ENCODE measurements around the gene GAD2. TPM values are rescaled to one million over a fixed set of nuclear protein-coding genes. Genes with fewer than 3 reads are reported as not detected.
"Not testable (repeated sequence)": the region's sequence is repeated elsewhere in the genome, so short reads cannot be mapped to it uniquely, and the experiment has no call there.

GAD2 gene
- total RNA-seq, 2 donors from 2014 or later, result not detected

DNA sequence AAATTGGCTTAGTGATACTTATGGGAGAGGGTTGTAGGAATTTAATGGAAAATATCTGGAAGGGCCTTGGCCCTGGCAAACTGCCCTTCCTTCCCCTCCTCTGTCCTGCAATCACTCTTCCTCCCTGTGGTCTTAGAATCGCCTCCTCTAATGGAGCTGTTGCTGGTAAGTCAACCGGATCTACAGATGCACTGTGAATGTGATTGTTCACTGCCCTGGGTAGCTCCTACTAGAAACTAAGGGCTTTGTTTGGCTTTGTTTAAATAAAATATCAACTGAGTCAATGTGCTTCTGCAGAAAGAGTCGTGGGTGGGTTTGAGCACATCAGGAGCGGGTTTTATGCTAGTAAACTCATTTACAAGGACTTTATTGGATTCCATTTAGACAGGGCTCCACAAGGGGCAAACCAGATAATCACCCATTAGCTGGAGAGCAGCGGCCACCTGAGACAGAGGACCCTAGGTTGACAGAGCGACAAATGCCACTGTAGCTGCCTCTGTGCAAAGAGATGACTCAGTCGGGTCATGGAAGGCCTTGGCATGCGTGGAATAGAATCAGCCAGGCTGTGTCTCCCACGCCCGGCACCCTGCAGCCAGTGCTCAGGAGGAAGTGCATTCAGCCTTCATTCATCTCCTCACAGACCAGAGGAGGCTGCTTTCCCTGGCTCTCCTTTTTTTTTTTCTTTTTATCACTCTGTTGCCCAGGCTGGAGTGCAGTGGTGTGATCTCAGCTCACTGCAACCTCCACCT is 97.9 kb downstream of the GAD2 start:
- Mint-ChIP-seq H3K27ac (no peak overlapping the region), H3K9me3 (no peaks in the 10 kb centered on the region), H3K27me3 (peaks cover 17% of the 10 kb centered on the region), H3K36me3 (ENCODE audit: low read depth) (no peaks in the 10 kb centered on the region), H3K4me1 (no peaks in the 10 kb centered on the region), H3K4me3 (no peak overlapping the region)
- ATAC-seq (replicated peaks), result no peak

DNA sequence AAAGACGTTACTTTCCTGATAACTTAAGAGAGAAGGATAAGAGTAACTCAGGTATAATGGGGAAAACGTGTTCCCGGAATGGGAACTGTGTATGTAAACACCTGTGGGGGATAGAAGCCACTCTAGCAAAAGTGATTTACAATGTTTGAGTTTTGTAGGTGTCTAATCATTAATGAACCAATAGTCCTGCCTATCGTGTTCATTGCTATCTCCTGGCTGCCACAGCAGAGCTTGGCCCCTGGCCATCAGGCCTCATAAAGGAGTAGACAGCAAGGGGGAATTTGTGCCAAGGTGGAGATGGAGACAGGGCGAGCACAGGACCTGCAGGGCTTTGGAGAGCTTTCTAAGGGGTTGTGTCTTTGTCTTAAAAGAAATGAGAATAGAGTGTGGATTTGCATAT is 102.1 kb downstream of the GAD2 start:
- no peaks in the 10 kb centered on the region for H3K4me1 Mint-ChIP-seq
- no peak for ATAC-seq (replicated peaks)
- H3K9me3 Mint-ChIP-seq, result no peaks in the 10 kb centered on the region
- peaks cover 5% of the 10 kb centered on the region for H3K27me3 Mint-ChIP-seq
- H3K27ac Mint-ChIP-seq, result no peak overlapping the region
- H3K36me3 Mint-ChIP-seq (ENCODE audit: low read depth), result no peaks in the 10 kb centered on the region
- no peak overlapping the region for H3K4me3 Mint-ChIP-seq

DNA sequence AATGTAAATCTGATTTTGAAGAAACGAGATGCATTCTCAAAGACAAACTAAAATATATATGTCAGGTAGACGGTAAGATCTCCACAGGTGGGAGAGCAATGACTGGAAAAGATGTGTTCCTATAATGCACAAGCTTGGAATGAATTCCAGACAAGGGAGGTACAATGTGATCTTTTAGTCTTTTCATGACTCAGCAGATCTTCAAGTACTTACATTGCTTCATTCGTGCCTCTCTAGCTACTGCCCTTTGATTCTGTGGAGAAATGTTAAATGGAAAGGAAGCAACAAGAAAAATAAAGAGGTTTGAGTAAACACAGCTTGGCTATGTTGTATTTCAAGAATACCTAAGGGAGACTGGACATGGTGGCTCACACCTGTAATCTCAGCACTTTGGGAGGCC is 106.6 kb downstream of the GAD2 start:
- Mint-ChIP-seq H3K27ac (no peak overlapping the region), H3K4me3 (no peak overlapping the region), H3K4me1 (no peaks in the 10 kb centered on the region), H3K9me3 (no peaks in the 10 kb centered on the region), H3K27me3 (peaks cover 3% of the 10 kb centered on the region), H3K36me3 (ENCODE audit: low read depth) (no peaks in the 10 kb centered on the region)
- no peak for ATAC-seq (replicated peaks)

DNA sequence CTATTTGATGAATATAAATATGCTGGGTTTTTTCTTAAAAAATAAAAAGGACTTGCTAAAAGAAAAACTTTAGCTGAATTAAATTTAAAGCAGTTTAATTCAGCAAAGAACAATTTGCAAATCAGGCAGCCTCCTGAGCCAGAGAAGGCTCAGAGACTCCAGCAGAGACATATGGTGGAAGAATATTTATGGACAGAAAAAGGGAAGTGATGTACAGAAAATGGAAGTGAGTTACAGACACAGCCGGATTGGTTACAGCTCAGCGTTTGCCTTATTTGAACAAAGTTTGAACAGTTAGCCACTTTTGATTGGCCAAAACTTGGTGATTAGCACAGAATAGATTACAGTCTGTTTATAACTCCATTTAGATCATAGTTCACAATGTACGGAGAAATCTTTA is 110.3 kb downstream of the GAD2 start:
- H3K27me3 Mint-ChIP-seq, result peaks cover 3% of the 10 kb centered on the region

DNA sequence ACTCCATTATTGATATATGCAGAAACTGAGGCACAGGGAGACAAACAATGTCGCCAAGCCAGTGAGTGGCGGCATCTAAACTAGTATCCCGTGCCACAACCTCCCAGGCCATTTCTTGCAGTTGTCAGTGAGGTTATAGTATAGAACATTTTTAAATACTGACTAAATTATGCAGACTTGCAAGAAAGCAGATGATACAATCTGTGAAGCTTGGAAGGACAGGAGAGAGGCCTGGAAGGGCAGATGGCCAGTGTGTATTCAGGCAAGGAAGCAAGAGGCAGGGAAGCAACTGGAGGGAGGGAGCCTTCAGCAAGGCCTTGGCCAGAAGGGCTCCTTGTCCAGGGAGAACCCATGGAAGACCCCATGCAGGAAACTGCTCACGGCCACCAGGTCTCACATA is 111.2 kb downstream of the GAD2 start:
- Mint-ChIP-seq H3K4me3 (no peak overlapping the region), H3K27ac (no peak overlapping the region), H3K36me3 (ENCODE audit: low read depth) (no peaks in the 10 kb centered on the region), H3K27me3 (peaks cover 3% of the 10 kb centered on the region), H3K4me1 (no peaks in the 10 kb centered on the region), H3K9me3 (no peaks in the 10 kb centered on the region)
- no peak for ATAC-seq (replicated peaks)

More for the DNA sequence above, 110.3 kb downstream of the GAD2 start:
- H3K27ac Mint-ChIP-seq, result no peak overlapping the region
- no peaks in the 10 kb centered on the region for H3K36me3 Mint-ChIP-seq (ENCODE audit: low read depth)
- no peak for ATAC-seq (replicated peaks)
- H3K4me1 Mint-ChIP-seq, result no peaks in the 10 kb centered on the region
- H3K4me3 Mint-ChIP-seq, result no peak overlapping the region
- H3K9me3 Mint-ChIP-seq, result no peaks in the 10 kb centered on the region

DNA sequence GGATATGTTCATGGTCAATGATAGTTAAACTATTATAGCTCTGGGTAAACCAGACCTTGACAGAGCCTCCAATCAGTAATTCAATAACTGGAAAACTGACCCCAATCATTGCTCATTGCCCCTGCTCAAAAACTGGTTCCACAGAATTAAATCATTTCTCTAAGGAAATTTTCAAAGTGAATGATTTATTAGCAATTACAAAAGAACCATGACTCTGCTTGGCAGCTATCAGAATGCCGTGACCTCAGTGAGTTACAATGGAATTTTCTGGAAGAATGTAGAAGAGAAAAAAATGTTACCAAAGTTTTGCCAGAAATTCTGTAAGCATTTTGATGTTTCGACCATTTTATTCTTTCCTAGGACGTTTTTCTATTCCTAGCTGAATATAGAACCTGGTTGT is 114.8 kb downstream of the GAD2 start:
- Mint-ChIP-seq H3K4me3 (no peak overlapping the region), H3K36me3 (ENCODE audit: low read depth) (no peaks in the 10 kb centered on the region), H3K9me3 (peaks cover 7% of the 10 kb centered on the region), H3K27me3 (no peaks in the 10 kb centered on the region), H3K4me1 (peaks cover 11% of the 10 kb centered on the region), H3K27ac (no peak overlapping the region)
- ATAC-seq (replicated peaks), result no peak

DNA sequence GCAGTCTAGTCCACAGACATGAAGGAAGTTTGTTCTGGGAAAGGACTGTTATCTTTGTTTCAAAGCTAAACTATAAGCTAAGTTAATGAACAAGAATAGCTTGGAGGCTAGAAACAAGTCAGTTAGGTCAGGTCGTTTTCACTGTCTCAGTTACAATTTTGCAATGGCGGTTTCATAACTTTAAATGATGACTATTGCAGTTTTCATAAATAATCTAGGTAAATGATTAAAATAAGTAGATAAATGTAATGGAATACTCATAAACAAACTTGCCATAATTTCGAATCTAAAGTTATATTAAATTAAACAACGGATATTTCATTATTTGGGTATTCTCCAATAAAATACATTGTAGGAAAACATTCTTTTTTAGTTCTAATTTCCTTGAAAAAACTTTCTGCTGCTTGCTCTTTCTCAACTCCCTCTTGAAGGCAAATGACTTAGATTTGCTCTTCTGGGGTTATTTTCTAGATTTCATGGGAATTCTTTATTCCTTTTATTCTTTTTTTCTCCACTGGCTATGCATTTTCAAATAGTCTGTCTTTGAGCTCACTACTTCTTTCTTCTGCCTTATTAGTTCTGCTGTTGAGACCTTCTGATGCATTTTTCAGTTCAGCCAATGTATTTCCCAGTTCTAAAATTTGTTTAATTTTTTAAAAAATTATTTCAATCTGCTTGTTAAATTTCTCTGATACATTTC is 117.8 kb downstream of the GAD2 start:
- Mint-ChIP-seq H3K4me3 (no peak overlapping the region), H3K27me3 (no peaks in the 10 kb centered on the region), H3K4me1 (peaks cover 11% of the 10 kb centered on the region), H3K9me3 (peaks cover 7% of the 10 kb centered on the region), H3K36me3 (ENCODE audit: low read depth) (no peaks in the 10 kb centered on the region), H3K27ac (no peak overlapping the region)
- ATAC-seq (replicated peaks), result no peak

DNA sequence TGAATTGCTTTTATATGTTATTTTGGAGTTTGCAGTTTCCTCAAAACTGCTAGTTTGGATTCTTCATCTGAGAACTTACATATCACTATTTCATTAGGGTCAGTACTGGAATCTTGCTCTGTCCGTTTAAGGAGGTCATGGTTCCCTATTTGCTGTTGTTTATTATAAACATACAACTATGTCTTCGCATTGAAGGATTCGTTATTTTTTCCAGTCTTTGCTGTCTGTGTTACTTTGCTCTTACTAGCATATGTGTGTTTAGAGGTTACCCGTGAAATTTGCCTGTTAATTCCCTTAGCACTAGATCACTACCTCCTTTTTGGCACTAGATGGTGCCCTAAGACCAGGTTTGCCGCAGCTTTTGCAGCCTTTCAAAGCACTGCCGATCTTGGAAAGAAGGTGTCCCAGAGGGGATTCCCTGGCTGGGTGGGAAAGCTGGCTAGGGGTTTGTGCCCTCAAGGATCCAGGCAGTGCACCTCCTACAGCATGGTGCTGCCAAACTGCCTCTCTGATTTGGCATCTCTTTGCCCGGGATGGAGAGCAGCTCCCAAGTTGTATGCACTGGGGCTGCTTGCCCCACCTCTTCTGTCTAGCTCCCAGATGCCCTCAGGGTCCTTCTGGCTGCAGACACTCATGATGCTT is 118.5 kb downstream of the GAD2 start:
- ATAC-seq (replicated peaks), result peak; percentile 91
- peaks cover 11% of the 10 kb centered on the region for H3K4me1 Mint-ChIP-seq
- H3K4me3 Mint-ChIP-seq, result peak overlapping the region; percentile 94
- H3K9me3 Mint-ChIP-seq, result peaks cover 7% of the 10 kb centered on the region
- H3K27ac Mint-ChIP-seq, result peak overlapping the region; percentile 90
- no peaks in the 10 kb centered on the region for H3K27me3 Mint-ChIP-seq
- no peaks in the 10 kb centered on the region for H3K36me3 Mint-ChIP-seq (ENCODE audit: low read depth)

DNA sequence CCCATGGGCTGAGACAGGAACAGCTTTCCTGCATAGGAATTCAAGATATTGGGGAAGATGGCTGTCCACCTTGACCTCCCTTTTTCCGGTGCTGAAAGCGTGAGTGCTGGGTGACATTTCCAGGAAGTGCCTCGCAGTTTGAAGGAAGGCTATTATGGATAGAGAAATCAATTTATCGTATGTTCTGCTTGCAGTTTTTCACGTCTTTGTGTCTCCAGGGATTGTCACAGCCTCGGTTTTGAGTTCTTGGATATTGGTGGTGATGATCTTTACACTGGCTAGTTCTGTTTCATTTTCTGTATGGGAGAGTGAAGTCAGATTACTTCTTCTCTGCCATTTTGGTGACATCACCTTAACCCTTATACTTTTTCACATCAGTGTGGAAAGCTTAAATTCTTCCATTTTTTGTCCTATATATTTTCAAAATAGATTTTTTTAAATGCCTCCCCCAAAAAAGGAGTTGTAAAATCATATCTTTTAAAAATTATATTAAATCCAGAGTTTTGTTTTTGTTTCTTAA is 119.1 kb downstream of the GAD2 start:
- H3K36me3 Mint-ChIP-seq (ENCODE audit: low read depth), result no peaks in the 10 kb centered on the region
- H3K27me3 Mint-ChIP-seq, result no peaks in the 10 kb centered on the region
- peak overlapping the region; percentile 94 for H3K4me3 Mint-ChIP-seq
- H3K9me3 Mint-ChIP-seq, result peaks cover 7% of the 10 kb centered on the region
- peak; percentile 67 for ATAC-seq (replicated peaks)
- H3K4me1 Mint-ChIP-seq, result peaks cover 11% of the 10 kb centered on the region
- peak overlapping the region; percentile 90 for H3K27ac Mint-ChIP-seq

DNA sequence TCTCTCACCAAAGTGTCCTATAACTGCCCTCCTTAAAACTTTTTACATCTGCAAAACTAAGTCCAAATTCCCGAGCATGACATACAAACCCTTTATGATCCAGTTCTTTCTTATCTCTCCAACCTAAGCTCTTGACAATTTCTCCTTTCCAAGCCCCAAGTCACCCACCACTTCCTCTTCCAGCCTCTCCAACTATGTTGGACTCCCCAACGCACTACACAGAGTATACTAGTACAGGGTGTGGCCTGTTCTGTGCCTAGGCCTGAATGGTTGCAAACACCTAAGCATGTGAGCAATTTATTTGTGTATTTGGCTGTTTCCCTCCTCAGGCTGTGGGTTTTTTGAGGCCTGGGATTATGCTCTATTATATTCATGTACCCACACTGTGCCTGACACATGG is 120.4 kb downstream of the GAD2 start:
- no peak for ATAC-seq (replicated peaks)

DNA sequence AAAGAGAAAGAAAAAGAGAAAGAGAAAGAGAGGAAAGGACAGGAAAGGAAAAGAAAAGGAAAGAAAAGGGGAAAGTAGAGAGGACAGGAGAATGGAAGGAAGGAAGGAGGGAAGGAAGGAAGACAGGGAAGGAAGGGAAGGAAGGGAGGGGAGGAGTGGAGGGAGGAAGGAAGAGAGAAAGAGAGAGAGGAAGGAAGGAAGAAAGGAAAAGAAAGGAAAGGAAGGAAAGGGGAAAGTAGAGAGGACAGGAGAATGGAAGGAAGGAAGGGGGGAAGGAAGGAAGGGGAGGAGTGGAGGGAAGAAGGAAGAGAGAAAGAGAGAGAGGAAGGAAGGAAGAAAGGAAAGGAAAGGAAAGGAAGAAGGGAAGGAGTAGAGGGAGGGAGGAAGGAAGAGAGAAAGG is 125.1 kb downstream of the GAD2 start:
- Mint-ChIP-seq H3K4me1 (peaks cover 7% of the 10 kb centered on the region), H3K4me3 (peak overlapping the region; percentile 9), H3K27ac (peak overlapping the region; percentile 62), H3K27me3 (peaks cover 4% of the 10 kb centered on the region), H3K36me3 (ENCODE audit: low read depth) (no peaks in the 10 kb centered on the region), H3K9me3 (no peaks in the 10 kb centered on the region)
- no peak for ATAC-seq (replicated peaks)

More for the DNA sequence above, 120.4 kb downstream of the GAD2 start:
- Mint-ChIP-seq H3K4me3 (no peak overlapping the region), H3K27ac (no peak overlapping the region), H3K4me1 (peaks cover 17% of the 10 kb centered on the region), H3K9me3 (peaks cover 7% of the 10 kb centered on the region), H3K36me3 (ENCODE audit: low read depth) (no peaks in the 10 kb centered on the region), H3K27me3 (peaks cover 4% of the 10 kb centered on the region)

DNA sequence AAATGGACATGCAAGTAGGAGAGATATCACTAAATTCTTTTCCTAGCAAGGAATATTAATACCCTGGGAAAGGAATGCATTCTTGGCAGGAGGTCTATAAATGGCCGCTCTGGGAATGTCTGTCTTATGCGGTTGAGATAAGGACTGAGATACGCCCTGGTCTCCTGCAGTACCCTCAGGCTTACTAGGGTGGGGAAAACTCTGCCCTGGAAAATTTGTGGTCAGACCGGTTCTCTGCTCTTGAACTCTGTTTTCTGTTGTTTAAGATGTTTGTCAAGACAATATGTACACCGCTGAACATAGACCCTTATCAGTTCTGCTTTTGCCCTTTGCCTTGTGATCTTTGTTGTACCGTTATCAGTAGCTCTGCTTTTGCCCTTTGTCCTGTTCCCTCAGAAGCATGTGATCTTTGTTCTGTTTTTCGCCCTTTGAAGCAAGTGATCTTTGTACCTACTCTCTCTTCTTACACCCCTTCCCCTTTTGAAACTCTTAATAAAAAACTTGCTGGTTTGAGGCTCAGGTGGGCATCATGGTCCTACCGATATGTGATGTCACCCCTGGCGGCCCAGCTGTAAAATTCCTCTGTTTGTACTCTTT is 132.3 kb downstream of the GAD2 start:
- not testable (repeated sequence) for H3K27ac Mint-ChIP-seq; H3K27me3 Mint-ChIP-seq; H3K9me3 Mint-ChIP-seq; ATAC-seq (replicated peaks); H3K4me1 Mint-ChIP-seq; H3K4me3 Mint-ChIP-seq; H3K36me3 Mint-ChIP-seq (ENCODE audit: low read depth)
